Measurements from ENCODE around the gene SEPTIN6.

Gene SEPTIN6

DNA sequence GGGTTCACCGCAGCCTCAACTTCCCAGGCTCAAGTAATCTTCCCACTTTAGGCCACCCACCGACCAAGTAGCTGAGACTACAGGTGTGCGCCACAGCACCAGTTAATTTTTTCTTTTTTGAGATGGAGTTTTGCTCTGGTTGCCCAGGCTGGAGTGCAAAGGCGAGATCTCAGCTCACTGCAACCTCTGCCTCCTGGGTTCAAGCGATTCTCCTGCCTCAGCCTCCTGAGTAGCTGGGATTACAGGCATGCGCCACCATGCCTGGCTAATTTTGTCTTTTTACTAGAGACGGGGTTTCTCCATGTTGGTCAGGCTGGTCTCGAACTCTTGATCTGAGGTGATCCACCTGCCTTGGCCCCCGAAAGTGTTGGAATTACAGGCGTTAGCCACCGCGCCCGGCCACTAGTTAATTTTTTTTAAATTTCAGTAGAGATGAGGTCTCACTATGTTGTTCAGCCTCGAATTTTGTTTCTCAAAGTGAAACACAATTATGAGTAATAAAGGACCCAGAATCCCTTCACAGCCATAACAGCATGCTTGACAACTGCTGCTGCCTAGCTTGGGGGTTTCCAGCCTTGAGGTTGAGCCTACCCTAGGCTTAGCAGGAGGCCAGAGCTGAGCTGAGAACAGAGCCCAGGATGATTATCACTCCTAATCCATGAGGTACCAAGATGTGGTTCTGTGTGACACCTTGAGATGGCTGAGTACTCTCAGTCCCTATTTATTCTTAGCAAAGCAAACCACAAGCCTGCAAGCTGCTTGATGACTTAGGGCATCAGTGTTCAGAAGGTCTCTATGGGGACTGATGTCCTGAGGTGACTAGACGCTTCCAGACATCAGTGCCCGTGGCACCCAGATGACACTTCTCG lies 45.2 kb downstream of the SEPTIN6 start:
- DNase-seq = no peak

DNA sequence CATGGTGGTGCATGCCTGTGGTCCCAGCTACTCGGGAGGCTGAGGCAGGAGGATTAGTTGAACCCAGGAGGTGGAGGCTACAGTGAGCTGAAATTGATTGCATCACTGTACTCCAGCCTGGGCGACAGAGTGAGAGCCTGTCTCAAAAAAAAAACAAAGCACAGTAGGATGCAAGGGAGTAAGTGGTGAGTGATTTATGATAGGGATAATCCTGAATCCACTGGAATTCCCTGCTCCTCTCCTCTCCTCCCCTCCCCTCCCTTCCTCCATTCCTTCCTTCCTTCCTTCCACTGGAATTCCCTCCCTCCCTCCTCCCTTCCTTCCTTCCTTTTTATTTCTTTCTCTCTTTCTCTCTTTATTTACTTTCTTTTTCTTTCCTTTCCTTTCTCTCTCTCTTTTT lies 45.9 kb downstream of the SEPTIN6 start:
- no peak for DNase-seq

DNA sequence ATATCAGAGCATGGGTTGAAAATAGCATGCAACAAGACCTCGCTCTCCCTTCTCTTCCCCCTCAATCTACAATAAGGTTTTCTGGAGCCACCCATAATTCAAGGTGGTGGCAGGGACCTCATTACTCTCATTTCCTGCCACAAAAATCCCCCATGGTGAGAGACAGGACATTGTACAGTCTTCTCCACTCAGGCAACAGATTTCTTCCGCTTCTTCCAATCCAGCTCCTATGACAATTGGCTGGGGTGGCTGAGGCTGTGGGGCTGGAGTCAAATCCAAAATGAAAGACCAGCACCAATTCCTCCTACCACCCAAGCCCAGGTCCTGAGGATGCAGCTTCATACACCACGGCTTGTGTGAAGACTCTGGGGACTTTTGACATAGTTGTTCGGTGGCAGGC lies 46.5 kb downstream of the SEPTIN6 start:
- no peak for DNase-seq

DNA sequence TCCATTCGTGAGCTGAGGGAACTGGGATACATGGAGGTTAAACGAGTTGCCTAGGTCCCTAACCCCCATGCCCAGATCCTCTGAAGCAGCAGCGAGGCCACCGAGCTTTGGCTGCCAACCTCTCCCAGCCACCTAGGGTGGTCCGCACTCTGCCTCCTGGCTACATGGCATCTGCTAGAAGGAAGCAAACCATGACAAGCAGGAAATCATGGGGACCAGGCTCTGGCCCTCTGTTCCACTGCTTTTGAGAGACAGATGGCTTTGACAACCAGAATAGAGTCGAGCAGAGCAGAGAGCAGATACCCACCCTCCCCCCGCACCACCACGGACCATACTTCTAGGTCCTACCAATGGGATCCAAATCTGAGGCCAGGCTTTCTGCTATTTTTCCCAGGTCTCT lies 49.3 kb downstream of the SEPTIN6 start:
- no peak for DNase-seq

All from NCI-H510A (cell line).